Activated CD4-positive, alpha-beta T cell treated with anti-CD3 and anti-CD28 coated beads for 36 hours (primary cell): ENCODE results near the gene OR5I1. TPM values are rescaled to one million over a fixed set of nuclear protein-coding genes. Genes with fewer than 3 reads are reported as not detected.
"Not testable (repeated sequence)": the region's sequence is repeated elsewhere in the genome, so short reads cannot be mapped to it uniquely, and the experiment has no call there.

Source experiments
- ATAC-seq: fragments of 200-7000 bp; cut with Tn5 transposase; one replicate; pipeline ENCODE4 v1.10.0; 2021; ENCODE audit warnings: mild to moderate bottlenecking, moderate library complexity
- CTCF ChIA-PET: fragments of 350-600 bp; sonication (Branson Sonifier 250); formaldehyde crosslinking; loops from one replicate; lab custom pipeline; 2021; ENCODE audit warnings: antibody characterized with exemption; lab: Charles Lee
- POLR2A ChIA-PET: fragments of 350-600 bp; sonication (Branson Sonifier 250); formaldehyde crosslinking; loops from one replicate; lab custom pipeline; 2021; ENCODE audit warnings: antibody characterized with exemption, inconsistent platforms; lab: Charles Lee
- DNase-seq: peaks from one replicate; pipeline ENCODE4 v3.0.0-alpha.2; 2020
- H3K27ac Mint-ChIP-seq: one replicate; pipeline ENCODE4 v1.8.0; 2021; ENCODE audit warnings: mixed read lengths
- H3K27me3 Mint-ChIP-seq: one replicate; pipeline ENCODE4 v1.8.0; 2021; ENCODE audit warnings: mixed read lengths
- H3K36me3 Mint-ChIP-seq: one replicate; pipeline ENCODE4 v1.8.0; 2021; ENCODE audit warnings: low read depth, mixed read lengths
- H3K4me1 Mint-ChIP-seq: one replicate; pipeline ENCODE4 v1.8.0; 2021; ENCODE audit warnings: mixed read lengths
- H3K4me3 Mint-ChIP-seq: one replicate; pipeline ENCODE4 v1.8.0; 2021; ENCODE audit warnings: mild to moderate bottlenecking, moderate library complexity, mixed read lengths
- H3K9me3 Mint-ChIP-seq: one replicate; pipeline ENCODE4 v1.8.0; 2021; ENCODE audit warnings: low read depth, mixed read lengths
- intact Hi-C, 2 experiments: fragments of 100-400 bp; cut with DNase I in 1 of 2; cut with micrococcal nuclease in 1 of 2; formaldehyde crosslinking; loops; one replicate each; pipeline versions ENCODE4 v1.14.2 to v1.15.1; 2022 to 2024; cut with DNase I, micrococcal nuclease
- total RNA-seq, 2 experiments: library from RNA; stranded (reverse); gene quantifications; one replicate each; pipeline ENCODE4 v1.2.3, GENCODE V29; 2021

OR5I1 gene
- total RNA-seq, 2 experiments from 2014 or later = not detected

DNA sequence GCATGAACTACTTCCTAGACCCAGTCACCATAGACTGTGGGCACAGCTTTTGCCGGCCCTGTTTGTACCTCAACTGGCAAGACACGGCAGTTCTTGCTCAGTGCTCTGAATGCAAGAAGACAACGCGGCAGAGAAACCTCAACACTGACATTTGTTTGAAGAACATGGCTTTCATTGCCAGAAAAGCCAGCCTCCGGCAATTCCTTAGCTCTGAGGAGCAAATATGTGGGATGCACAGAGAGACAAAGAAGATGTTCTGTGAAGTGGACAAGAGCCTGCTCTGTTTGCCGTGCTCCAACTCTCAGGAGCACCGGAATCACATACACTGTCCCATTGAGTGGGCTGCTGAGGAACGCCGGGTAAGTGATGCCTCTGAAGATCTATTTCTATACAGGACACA lies 50.7 kb downstream of the OR5I1 start:
- DNase-seq, H3K9me3 Mint-ChIP-seq, H3K36me3 Mint-ChIP-seq, H3K27ac Mint-ChIP-seq, H3K4me1 Mint-ChIP-seq, H3K27me3 Mint-ChIP-seq, intact Hi-C loops, CTCF ChIA-PET, ATAC-seq, H3K4me3 Mint-ChIP-seq, POLR2A ChIA-PET: not testable (repeated sequence)

Other genes with a start within 250 kb of the OR5I1 start
- not detected for gene OR5D13, start 163.0 kb downstream of the OR5I1 start, total RNA-seq
- gene OR5D14, start 140.8 kb downstream of the OR5I1 start, total RNA-seq = not detected
- not detected for gene OR5L1, start 125.0 kb downstream of the OR5I1 start, total RNA-seq
- not detected for gene OR5D18, start 116.8 kb downstream of the OR5I1 start, total RNA-seq
- gene OR5L2, start 109.2 kb downstream of the OR5I1 start, total RNA-seq = not detected
- gene OR5D16, start 97.6 kb downstream of the OR5I1 start, total RNA-seq = not detected
- not detected for gene TRIM51, start 53.1 kb downstream of the OR5I1 start, total RNA-seq
- not detected for gene OR5W2, start 21.8 kb downstream of the OR5I1 start, total RNA-seq
- not detected for gene OR10AG1, start 33.5 kb upstream of the OR5I1 start, total RNA-seq
- gene OR5F1, start 58.2 kb upstream of the OR5I1 start, total RNA-seq = not detected
- not detected for gene OR5AS1, start 91.3 kb upstream of the OR5I1 start, total RNA-seq
- gene OR8I2, start 156.9 kb upstream of the OR5I1 start, total RNA-seq = not detected
- not detected for gene OR8H2, start 167.3 kb upstream of the OR5I1 start, total RNA-seq
- not detected for gene OR8H3, start 186.0 kb upstream of the OR5I1 start, total RNA-seq
- gene OR8J3, start 203.8 kb upstream of the OR5I1 start, total RNA-seq = not detected
- gene OR8K5, start 223.9 kb upstream of the OR5I1 start, total RNA-seq = not detected
- gene OR5J2, start 240.2 kb upstream of the OR5I1 start, total RNA-seq = not detected